ENCODE data around the gene PSMC4.

Gene PSMC4

DNA sequence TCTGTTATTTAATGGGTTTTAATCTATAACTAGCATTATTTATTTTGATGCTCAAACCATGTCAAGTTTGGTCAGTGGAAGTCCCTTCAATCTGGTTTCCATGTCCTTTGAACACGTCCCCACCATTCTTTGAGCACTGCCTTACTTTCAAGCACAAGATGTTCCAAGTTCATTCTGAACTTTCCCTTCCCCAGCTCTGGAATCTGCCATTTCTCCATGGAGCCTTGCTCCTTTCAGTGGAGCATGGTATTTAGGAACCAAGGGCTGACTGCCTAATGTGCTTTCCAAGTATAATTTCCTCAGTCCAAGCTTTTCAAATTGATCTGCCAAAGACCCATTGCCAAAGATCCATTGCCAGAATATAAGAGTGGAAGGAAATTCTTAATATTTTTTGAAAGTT is 24.8 kb downstream of the PSMC4 start:
- no peak for DNase-seq

DNA sequence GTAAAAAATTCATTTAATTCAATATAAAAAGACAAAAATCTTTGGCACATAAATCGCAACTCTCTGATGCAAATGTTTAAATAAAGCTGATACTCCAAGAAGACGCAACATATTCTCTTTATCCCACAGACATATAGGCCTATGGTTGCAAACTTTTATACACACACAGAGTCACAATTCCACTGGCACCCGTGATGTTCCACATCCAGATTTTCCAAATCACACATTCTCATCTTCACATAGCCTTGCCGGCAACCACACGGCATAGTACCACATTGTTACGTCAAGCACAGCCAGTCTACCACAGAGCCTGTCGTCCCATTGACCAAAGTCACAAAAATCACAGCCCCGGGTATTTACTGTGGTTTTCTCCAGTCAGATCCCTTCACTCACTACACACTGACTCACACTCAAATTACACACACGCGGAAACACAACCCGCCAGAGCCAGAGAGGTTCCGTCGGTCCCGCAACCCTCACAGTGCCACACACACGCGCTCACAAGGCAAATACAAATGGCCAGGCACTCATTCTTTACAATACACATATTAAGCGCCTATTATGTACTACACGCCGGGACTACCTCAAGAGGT is 25.3 kb downstream of the PSMC4 start:
- peak; percentile 34 for DNase-seq

DNA sequence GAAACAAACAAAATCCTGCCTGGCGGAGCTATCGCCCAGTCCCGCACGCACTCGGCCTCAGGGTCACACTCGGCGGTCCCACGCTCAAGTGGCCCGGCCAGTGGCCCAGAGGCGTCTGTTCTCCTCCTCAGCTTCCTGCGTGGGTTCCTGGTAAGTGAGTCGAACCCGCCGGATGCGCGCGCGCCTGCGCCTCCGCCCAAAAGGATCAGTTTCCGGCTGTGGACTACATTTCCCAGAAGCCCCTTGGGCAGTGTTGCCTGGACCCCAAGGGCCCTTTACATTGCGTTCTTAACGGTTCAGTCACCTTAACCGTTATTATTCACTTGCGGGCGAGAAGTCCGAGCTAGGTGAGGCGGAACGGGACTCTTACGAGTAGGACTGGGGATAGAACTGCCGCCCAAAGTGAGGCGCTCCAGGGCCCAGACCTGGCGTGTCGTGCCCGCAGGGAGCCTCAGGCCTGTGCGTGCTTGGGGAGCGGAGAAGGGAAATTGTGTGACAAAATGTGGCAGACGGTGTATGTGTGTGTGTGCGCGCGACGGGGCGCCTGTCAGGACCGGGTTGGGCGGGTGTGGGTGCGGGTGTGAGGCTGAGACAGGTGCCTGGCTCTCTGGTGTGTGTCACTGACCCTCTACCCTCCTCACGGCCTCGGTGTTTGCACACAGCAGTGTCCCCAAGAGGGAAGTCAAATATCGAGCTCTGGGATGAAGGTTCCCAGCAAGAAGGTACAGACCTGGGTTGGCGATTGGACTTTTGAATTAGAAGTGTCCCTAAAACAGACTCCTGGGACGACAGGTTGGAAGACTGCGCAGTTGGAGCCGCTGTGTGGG is 26.1 kb downstream of the PSMC4 start, which contains the start of gene ZNF546:
TSS of gene ZNF546 (plus strand) at position 250 of the 827 bp plus-strand sequence. CDS start 1,267 bp downstream, outside the sequence.
- peak; percentile 87 for DNase-seq

DNA sequence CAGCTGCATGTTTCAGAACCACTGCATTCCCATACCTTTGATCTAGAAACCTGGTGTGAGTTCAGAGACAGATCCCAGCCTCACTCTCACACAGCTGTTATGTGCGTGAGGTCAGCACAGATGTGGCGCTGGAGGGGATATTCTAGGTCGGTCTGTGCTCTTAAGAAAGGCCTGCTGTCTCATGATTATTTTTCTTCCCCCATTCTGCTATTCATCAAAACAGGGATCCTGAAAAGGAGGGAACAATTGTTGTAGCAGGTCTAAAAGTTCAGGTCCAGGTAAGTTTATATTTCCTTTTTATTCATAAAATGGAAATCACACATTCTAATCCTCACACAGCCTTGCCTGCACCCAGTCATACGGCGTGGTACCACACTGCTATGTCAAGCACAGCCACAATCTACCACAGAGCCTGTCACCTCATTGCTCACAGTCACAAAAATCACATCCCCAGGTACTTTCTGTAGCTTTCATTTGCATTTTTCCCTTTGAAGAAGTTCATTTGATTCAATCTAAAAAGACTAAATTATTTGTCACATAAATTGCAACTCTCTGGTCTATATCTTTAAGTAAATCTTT is 26.8 kb downstream of the PSMC4 start:
- no peak for DNase-seq

DNA sequence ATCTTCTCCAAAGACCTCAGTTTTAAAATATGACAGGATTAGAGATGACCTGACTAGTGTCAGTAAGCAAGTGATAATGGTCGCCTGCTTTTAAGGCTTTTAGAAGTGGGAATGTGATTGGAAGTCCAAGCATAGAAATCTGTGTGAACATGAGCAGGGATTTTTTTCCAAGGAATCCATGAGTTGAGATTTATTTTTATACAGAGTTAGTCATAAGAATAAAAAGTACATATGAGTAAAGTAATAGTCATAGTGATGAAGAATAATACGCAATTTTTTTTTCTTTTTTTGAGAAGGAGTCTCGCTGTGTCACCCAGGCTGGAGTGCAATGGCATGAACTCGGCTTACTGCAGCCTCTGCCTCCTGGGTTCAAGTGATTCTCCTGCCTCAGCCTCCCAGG is 27.5 kb downstream of the PSMC4 start:
- no peak for DNase-seq

DNA sequence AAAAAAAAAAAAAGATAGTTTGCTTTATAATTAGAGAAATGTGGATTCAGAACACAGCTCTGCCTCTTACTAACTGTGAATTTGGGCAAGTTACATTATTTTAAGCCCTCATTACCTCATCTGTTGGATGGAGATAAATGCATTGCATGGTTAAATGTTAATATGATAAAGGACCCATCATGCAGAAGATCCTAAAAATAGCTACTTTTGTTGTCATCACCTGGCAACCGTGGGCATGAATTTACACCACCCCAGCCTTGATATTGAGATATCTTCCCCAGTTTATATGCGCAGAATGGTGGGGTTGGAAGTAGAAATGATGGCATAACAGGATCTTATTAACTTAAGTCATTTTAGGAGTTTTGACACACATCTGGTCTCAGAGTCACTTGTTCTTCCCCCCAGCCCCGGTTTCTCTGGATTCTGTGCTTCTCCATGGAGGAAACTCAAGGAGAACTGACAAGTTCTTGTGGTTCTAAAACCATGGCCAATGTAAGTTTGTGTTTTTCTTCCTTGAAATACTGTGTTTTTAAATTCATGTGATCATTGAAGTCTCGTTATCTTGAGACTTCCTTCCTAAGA is 34.8 kb downstream of the PSMC4 start:
- no peak for DNase-seq

DNA sequence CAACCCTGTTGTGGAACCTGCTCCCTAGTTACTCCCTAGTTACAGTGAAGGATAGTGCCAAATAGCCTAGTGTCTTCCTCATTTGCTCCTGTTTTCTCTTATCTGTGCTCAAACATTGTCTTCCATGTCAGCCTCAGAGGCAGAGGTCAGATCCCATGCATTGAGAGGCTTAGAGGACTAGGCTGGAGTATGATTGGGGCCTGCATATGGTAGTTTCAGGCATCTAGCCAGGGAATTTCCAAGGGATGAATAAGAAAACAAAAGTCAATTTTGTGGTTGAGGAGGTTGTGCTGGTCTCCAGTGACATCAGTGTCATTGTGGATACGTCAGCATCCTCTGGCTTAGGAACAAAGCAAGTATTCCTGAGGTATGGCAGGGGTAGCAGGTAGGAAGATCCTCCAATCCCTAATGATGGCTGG is 35.3 kb downstream of the PSMC4 start:
- DNase-seq = no peak

DNA sequence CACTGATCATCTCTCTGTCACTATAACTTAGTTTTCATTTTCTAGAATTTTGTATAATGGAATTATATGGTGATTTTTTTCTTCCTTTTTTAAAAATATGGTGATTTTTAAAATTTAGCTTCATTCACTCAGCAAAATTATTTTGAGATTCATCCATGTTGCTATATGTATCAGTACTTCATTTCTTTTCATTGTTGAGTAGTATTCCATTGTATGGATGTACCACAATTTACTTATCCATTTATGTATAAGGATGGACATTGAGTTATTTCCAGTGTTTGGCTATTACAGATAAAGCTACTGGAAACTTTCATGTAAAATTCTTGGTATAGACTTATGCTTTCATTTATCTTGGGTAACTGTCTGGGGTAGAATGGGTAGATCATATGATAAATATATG is 38.7 kb downstream of the PSMC4 start:
- no peak for DNase-seq

DNA sequence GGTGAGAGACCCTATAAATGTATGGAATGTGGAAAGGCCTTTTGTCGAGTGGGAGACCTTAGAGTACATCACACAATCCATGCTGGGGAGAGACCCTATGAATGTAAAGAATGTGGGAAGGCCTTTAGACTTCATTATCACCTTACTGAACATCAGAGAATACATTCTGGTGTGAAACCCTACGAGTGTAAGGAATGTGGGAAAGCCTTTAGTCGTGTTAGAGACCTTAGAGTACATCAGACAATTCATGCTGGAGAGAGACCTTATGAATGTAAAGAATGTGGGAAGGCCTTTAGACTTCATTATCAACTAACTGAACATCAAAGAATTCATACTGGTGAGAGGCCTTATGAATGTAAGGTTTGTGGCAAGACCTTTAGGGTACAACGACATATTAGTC is 43.0 kb downstream of the PSMC4 start:
- no peak for DNase-seq

DNA sequence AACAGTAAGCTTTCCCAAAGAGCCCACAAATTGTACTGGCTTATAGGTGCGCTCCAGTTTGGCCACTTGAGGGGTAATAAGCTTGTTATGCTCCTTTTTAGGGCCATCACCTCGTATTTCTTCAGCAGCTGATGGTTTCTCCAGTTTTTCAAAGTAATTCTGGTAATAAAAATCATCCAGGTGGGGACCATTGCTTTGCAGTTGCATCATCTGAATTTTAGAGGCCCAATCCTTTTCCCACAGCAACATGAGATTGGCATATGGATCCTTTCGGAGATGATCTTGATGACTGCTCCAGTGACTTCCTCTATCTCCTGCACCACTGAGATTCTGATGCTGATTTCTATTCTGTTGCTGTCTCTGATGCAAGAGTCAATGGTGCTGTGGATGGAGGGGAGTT is 53.0 kb downstream of the PSMC4 start:
- no peak for DNase-seq

DNA sequence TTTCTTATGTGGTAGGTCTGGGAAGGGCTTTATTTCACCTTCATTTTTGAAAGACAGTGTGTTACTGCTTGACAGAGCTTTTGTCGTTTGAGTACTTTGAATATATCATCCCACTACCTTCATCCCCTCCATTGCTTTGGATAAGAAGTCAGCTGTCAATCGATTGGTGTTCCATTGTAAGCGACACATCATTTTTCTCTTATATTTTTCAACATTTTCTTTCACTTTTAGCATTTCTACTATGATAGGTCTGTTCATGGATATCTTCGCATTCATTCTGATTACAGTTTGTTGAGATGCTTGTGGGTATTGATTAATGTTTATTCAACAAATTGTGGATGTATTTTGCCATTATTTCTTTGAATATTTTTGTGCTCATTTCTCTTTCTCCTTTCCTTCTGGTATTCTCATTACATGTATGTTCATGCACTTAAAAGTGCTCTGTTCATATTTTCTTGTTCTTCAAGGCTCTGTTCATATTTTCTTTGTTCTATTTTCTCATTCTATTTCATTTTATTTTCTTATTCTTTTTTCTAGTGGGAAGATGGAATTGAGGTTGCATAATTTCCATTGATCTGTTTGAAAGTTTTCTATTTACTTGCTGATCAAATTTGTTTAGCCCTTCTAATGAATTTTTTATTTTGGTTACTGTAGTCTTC is 55.1 kb downstream of the PSMC4 start:
- DNase-seq = no peak

DNA sequence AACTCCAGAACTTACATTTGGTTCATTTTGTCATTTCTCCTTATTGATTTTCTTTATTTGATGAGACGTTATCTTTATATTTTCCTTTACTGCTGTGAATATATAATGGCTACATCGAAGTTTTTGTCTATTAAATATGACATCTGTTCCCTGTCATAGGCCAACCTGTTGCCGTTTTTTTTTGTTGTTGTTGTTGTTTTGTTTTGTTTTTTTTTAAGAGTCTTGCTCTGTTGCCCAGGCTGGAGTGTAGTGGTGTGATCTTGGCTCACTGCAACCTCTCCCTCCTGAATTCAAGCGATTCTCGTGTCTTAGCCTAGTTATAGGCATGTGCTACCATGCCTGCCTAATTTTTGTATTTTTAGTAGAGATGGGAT is 55.6 kb downstream of the PSMC4 start:
- DNase-seq = no peak

All from activated CD4-positive, alpha-beta T cell treated with anti-CD3 and anti-CD28 coated beads, Interleukin-2, amount 50 U/mL, for 1 hour (primary cell).